ENCODE results near the gene DDN. TPM values are rescaled to one million over a fixed set of nuclear protein-coding genes. Genes with fewer than 3 reads are reported as not detected.

DDN gene
- total and polyA plus RNA-seq, 9 of the 15 experiments (the other 6 are each of a cell fraction or from before 2014, with no cell fraction given), result 0.03 to 3.6 (median 1.6) TPM

DNA sequence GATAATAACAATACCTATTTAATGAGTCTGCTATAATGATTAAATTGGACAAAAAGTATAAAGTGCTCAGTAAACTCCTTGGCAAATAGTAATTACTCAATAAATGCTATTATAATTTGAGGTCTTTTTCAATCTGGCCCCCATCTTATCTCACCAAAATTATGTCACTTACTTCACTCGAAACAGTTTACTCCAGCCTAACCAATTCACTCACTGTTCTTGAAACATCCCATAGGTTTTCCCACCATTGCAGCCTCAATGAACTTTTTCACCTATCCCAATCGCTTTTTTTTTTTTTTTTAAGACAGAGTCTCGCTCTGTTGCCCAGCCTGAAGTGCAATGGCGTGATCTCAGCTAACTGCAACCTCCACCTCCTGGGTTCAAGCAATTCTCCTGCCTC, 36.9 kb upstream of the DDN start:
- POLR2A ChIA-PET, result interaction anchor here (0.7 to 12.9 kb wide), 4 partner anchors 9 to 17 kb away, joined by 3 to 78 read pairs (median 7); partner anchors contain the start of gene PRKAG1
- Histone ChIP-seq H3K9me3 (replicated peaks; ENCODE audit: control insufficient read depth, insufficient read depth, low read depth, low read length) (no peaks in the 10 kb centered on the region), H3K27ac (ENCODE audit: extremely low read depth, low read depth, low read length) (no peak overlapping the region), H3K79me2 (ENCODE audit: control insufficient read depth, insufficient read depth, low read length) (no peaks in the 10 kb centered on the region), H3K4me3 (no peak overlapping the region), H4K20me1 (replicated peaks; ENCODE audit: control insufficient read depth, insufficient read depth, low read length) (no peaks in the 10 kb centered on the region; the same call in 1 of the 2 replicates), H3K9ac (ENCODE audit: insufficient read depth in 1 of 2, low read depth in 2 of 2, low read length in 2 of 2) (no peak overlapping the region), H3K4me1 (replicated peaks in 1 of 2; ENCODE audit: control insufficient read depth in 2 of 2, insufficient read depth in 2 of 2, low read length in 2 of 2) (peaks cover 0 to 13% of the 10 kb centered on the region in 2 experiments; a peak in 1 of 5 replicates), H2AFZ (ENCODE audit: low read depth, low read length) (no peak overlapping the region), H3K36me3 (ENCODE audit: control insufficient read depth, insufficient read depth, low read length) (peaks cover 97% of the 10 kb centered on the region; the same call in 2 of the 3 replicates), H3K4me2 (ENCODE audit: insufficient read depth, low read length) (no peak overlapping the region), H3K9me1 (ENCODE audit: control insufficient read depth, insufficient read depth, low read length) (no peaks in the 10 kb centered on the region), H3K27me3 (ENCODE audit: control insufficient read depth in 2 of 2, insufficient read depth in 2 of 2, low read length in 2 of 2) (no peaks in the 10 kb centered on the region)
- CTCF ChIA-PET (ENCODE audit: low intra/inter-chr PET ratio), result no interaction called here
- no peak for DNase-seq (ENCODE audit: extremely low read depth in 1 of 4, low spot score in 3 of 4)
- BruUV-seq (replicated peaks), result no TSS peak
- intact Hi-C loops (cut with micrococcal nuclease) (no loop called here), in situ Hi-C loops (cut with MboI) (no loop called here)
- 85% methylated on average over 2 of the region's 4 CpGs for WGBS (ENCODE audit: insufficient coverage, low coverage, missing lambda C conversion rate)
- ATAC-seq, result no peak
- TF ChIP-seq POLR2A (conservative IDR thresholded peaks at IDR 0.05) (no peak), WHSC1 (IDR thresholded peaks at IDR 0.05; ENCODE audit: low read length) (no peak), TRIM28 (IDR thresholded peaks at IDR 0.05) (no peak), LARP7 (IDR thresholded peaks at IDR 0.05) (no peak), ZNF583 (CRISPR knock-in tag; IDR thresholded peaks at IDR 0.05) (no peak), TARDBP (IDR thresholded peaks at IDR 0.05) (no peak), ZNF347 (CRISPR knock-in tag; IDR thresholded peaks at IDR 0.05; ENCODE audit: low read depth) (no peak), ZNF830 (CRISPR knock-in tag; IDR thresholded peaks at IDR 0.05) (no peak)
- TF ChIP-seq, protein P1, sequence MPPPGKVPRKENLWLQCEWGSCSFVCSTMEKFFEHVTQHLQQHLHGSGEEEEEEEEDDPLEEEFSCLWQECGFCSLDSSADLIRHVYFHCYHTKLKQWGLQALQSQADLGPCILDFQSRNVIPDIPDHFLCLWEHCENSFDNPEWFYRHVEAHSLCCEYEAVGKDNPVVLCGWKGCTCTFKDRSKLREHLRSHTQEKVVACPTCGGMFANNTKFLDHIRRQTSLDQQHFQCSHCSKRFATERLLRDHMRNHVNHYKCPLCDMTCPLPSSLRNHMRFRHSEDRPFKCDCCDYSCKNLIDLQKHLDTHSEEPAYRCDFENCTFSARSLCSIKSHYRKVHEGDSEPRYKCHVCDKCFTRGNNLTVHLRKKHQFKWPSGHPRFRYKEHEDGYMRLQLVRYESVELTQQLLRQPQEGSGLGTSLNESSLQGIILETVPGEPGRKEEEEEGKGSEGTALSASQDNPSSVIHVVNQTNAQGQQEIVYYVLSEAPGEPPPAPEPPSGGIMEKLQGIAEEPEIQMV (tag; conservative IDR thresholded peaks at IDR 0.05; ENCODE audit: low read depth), result no peak
- no peak for FAIRE-seq

Measured in K562 (cell line).